ENCODE measurements around the gene ABCD4. TPM values are rescaled to one million over a fixed set of nuclear protein-coding genes. Genes with fewer than 3 reads are reported as not detected.

ABCD4 gene
- total RNA-seq, 1 experiment from 2014 or later: 72.4 TPM

DNA sequence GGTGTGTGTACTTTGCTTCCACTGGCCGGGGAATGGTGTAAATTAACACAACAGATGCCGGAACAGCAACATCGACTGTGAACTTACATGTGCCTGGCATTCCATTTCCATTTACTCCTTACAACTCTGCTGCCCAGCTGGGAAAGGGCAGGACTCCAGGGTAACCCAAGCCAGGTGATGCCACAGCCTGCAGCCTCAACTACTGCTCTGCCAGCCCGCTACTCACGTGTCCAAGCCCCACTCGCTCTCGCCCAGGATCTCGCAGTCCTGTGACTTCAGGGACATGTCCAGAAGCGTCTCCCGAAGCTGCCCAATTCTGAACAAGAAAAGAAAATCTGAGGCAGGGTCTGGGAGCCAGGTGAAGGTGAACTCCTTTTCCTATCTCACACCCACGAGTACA is 10.7 kb downstream of the ABCD4 start:
- no peaks in the 10 kb centered on the region for H3K9me3 Mint-ChIP-seq (ENCODE audit: low read depth, unreplicated experiment)
- CTCF ChIA-PET: no interaction called here

DNA sequence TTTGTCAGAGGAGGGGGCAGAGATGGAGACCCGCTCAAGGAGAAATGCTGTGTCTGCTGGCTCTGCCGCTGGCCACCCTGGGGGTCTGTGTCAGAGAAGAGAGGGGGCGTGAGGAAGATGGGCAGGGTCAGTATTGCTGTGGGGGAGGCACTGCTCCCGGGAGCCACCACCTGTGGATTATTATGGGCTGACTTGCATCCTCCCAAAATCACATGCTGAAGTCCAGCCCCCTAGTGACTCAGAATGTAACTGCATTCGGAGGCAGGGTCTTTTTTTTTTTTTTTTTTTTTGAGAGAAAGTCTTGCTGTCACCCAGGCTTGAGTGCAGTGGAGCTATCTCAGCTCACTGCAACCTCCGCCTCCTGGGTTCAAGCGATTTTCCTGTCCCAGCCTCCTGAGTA is 12.3 kb downstream of the ABCD4 start:
- CTCF ChIA-PET: interaction anchor here (0.6 to 0.7 kb wide), 2 partner anchors 56 to 272 kb away, joined by 3 read pairs; no protein-coding TSS in a partner anchor
- Mint-ChIP-seq H3K4me3 (ENCODE audit: low read depth, unreplicated experiment) (no peak overlapping the region), H3K36me3 (ENCODE audit: insufficient read depth, unreplicated experiment) (peaks cover 24% of the 10 kb centered on the region), H3K9me3 (ENCODE audit: low read depth, unreplicated experiment) (no peaks in the 10 kb centered on the region), H3K4me1 (ENCODE audit: low read depth, unreplicated experiment) (no peaks in the 10 kb centered on the region), H3K27me3 (ENCODE audit: unreplicated experiment) (no peaks in the 10 kb centered on the region), H3K27ac (ENCODE audit: unreplicated experiment) (no peak overlapping the region)
- intact Hi-C loops (cut with micrococcal nuclease; ENCODE audit: unreplicated experiment): no loop called here
- TF ChIP-seq, protein P1, sequence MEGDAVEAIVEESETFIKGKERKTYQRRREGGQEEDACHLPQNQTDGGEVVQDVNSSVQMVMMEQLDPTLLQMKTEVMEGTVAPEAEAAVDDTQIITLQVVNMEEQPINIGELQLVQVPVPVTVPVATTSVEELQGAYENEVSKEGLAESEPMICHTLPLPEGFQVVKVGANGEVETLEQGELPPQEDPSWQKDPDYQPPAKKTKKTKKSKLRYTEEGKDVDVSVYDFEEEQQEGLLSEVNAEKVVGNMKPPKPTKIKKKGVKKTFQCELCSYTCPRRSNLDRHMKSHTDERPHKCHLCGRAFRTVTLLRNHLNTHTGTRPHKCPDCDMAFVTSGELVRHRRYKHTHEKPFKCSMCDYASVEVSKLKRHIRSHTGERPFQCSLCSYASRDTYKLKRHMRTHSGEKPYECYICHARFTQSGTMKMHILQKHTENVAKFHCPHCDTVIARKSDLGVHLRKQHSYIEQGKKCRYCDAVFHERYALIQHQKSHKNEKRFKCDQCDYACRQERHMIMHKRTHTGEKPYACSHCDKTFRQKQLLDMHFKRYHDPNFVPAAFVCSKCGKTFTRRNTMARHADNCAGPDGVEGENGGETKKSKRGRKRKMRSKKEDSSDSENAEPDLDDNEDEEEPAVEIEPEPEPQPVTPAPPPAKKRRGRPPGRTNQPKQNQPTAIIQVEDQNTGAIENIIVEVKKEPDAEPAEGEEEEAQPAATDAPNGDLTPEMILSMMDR (IDR thresholded peaks at IDR 0.05; ENCODE audit: unreplicated experiment): peak; percentile 30
- no peak for DNase-seq
- BruUV-seq (replicated peaks): no TSS peak

More for the DNA sequence above, 10.7 kb downstream of the ABCD4 start:
- Mint-ChIP-seq H3K4me1 (ENCODE audit: low read depth, unreplicated experiment) (no peaks in the 10 kb centered on the region), H3K4me3 (ENCODE audit: low read depth, unreplicated experiment) (no peak overlapping the region), H3K27ac (ENCODE audit: unreplicated experiment) (no peak overlapping the region), H3K27me3 (ENCODE audit: unreplicated experiment) (no peaks in the 10 kb centered on the region), H3K36me3 (ENCODE audit: insufficient read depth, unreplicated experiment) (peaks cover 9% of the 10 kb centered on the region)
- no TSS peak for BruUV-seq (replicated peaks)
- TF ChIP-seq, protein P1 (IDR thresholded peaks at IDR 0.05; ENCODE audit: unreplicated experiment): no peak
- no peak for DNase-seq
- intact Hi-C loops (cut with micrococcal nuclease; ENCODE audit: unreplicated experiment): no loop called here

DNA sequence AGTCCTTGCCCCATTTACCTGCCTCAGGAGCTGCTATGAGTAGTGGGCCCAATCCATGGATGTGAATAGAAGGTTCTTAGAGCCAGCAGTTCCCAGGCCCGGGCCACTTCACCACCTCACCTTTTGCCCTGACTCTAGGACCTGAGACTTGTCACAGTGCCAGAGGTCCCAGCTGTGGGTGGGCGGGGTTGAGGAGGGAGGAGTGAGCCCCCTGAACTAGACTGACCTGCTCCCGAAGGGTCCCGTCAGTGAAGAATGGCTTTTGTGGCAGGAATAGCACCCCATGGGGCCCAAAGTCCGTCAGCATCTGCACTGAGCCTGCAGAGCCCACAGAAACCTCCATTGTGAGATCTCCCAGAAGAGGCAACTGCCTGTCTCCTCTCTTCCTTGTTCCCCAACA is 12.9 kb downstream of the ABCD4 start:
- Mint-ChIP-seq H3K4me1 (ENCODE audit: low read depth, unreplicated experiment) (no peaks in the 10 kb centered on the region), H3K27ac (ENCODE audit: unreplicated experiment) (no peak overlapping the region), H3K27me3 (ENCODE audit: unreplicated experiment) (no peaks in the 10 kb centered on the region), H3K9me3 (ENCODE audit: low read depth, unreplicated experiment) (no peaks in the 10 kb centered on the region), H3K4me3 (ENCODE audit: low read depth, unreplicated experiment) (no peak overlapping the region), H3K36me3 (ENCODE audit: insufficient read depth, unreplicated experiment) (peaks cover 24% of the 10 kb centered on the region)
- CTCF ChIA-PET: no interaction called here
- intact Hi-C loops (cut with micrococcal nuclease; ENCODE audit: unreplicated experiment): no loop called here
- no TSS peak for BruUV-seq (replicated peaks)
- TF ChIP-seq, protein P1 (IDR thresholded peaks at IDR 0.05; ENCODE audit: unreplicated experiment): no peak
- no peak for DNase-seq

DNA sequence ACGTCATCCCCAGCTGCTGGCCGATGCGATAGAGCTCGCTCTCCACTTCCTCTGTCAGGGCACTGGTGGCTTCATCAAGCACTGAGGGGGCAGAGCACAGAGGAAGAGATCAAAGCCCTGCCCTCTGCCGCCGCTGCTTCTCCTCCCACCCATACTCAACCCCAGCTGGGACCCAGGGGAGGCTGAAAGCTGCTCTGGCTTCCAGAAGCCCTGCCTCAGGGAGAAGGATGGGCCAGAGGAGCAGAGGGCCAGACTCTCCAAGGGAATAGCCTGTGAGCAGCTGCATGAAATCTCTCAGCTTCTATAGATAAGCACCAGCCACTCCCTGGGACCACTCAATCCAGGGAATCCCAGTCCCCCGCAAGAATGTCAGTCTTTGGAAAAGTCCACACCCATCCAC is 16.0 kb downstream of the ABCD4 start:
- no peaks in the 10 kb centered on the region for H3K9me3 Mint-ChIP-seq (ENCODE audit: low read depth, unreplicated experiment)
- BruUV-seq (replicated peaks): no TSS peak
- no peak overlapping the region for H3K4me3 Mint-ChIP-seq (ENCODE audit: low read depth, unreplicated experiment)
- TF ChIP-seq, protein P1 (IDR thresholded peaks at IDR 0.05; ENCODE audit: unreplicated experiment): no peak
- CTCF ChIA-PET: interaction anchor here (0.6 kb wide), 1 partner anchor 22 kb away, joined by 3 read pairs; no protein-coding TSS in a partner anchor
- peaks cover 25% of the 10 kb centered on the region for H3K36me3 Mint-ChIP-seq (ENCODE audit: insufficient read depth, unreplicated experiment)
- H3K4me1 Mint-ChIP-seq (ENCODE audit: low read depth, unreplicated experiment): no peaks in the 10 kb centered on the region
- H3K27ac Mint-ChIP-seq (ENCODE audit: unreplicated experiment): no peak overlapping the region
- H3K27me3 Mint-ChIP-seq (ENCODE audit: unreplicated experiment): no peaks in the 10 kb centered on the region
- intact Hi-C loops (cut with micrococcal nuclease; ENCODE audit: unreplicated experiment): no loop called here
- DNase-seq: no peak
